Activated CD8-positive, alpha-beta T cell treated with anti-CD3 and anti-CD28 coated beads, Interleukin-2, amount 10 ng/mL, durations not matched to agents 7 days and 5 days (primary cell): ENCODE results near the gene IFNA8. TPM values are rescaled to one million over a fixed set of nuclear protein-coding genes. Genes with fewer than 3 reads are reported as not detected.
"Not testable (repeated sequence)": the region's sequence is repeated elsewhere in the genome, so short reads cannot be mapped to it uniquely, and the experiment has no call there.

Experiments used
- ATAC-seq: fragments of 150-1000 bp; cut with Tn5 transposase; one replicate; pipeline ENCODE4 v1.10.0; 2021; ENCODE audit warnings: moderate library complexity
- CTCF ChIA-PET: fragments of 350-600 bp; sonication (Branson Sonifier 250); formaldehyde crosslinking; loops from one replicate; lab custom pipeline; 2021; ENCODE audit warnings: antibody characterized with exemption; lab: Charles Lee
- POLR2A ChIA-PET: fragments of 350-600 bp; sonication (Branson Sonifier 250); formaldehyde crosslinking; loops from one replicate; lab custom pipeline; 2021; ENCODE audit warnings: antibody characterized with exemption; lab: Charles Lee
- DNase-seq: peaks from one replicate; pipeline ENCODE4 v3.0.0-alpha.2; 2020
- H3K27ac Mint-ChIP-seq: one replicate; pipeline ENCODE4 v1.8.0; 2021; ENCODE audit warnings: mild to moderate bottlenecking, mixed read lengths
- H3K27me3 Mint-ChIP-seq: one replicate; pipeline ENCODE4 v1.8.0; 2021; ENCODE audit warnings: low read depth, mixed read lengths
- H3K36me3 Mint-ChIP-seq: one replicate; pipeline ENCODE4 v1.8.0; 2021; ENCODE audit warnings: low read depth, mixed read lengths
- H3K4me1 Mint-ChIP-seq: one replicate; pipeline ENCODE4 v1.8.0; 2021; ENCODE audit warnings: low read depth, mixed read lengths
- H3K4me3 Mint-ChIP-seq: one replicate; pipeline ENCODE4 v1.8.0; 2021; ENCODE audit warnings: mild to moderate bottlenecking, mixed read lengths
- H3K9me3 Mint-ChIP-seq: one replicate; pipeline ENCODE4 v1.8.0; 2022; ENCODE audit warnings: mixed read lengths; ENCODE audit not compliant: insufficient read depth
- total RNA-seq, 2 experiments: library from RNA; stranded (reverse); gene quantifications; one replicate each; pipeline ENCODE4 v1.2.3, GENCODE V29; 2021

IFNA8 gene
- total RNA-seq = not detected

- no peaks in the 10 kb centered on the region for H3K36me3 Mint-ChIP-seq
- peaks cover 5% of the 10 kb centered on the region for H3K4me1 Mint-ChIP-seq
- ATAC-seq (no peak), DNase-seq (no peak)
- no peak within 1 kb of the TSS for H3K4me3 Mint-ChIP-seq
- peaks cover 43% of the 10 kb centered on the region for H3K27me3 Mint-ChIP-seq
- POLR2A ChIA-PET = no interaction called here
- H3K9me3 Mint-ChIP-seq = no peaks in the 10 kb centered on the region
- CTCF ChIA-PET = interaction anchor here (1.3 to 3.0 kb wide), 5 partner anchors 11 to 226 kb away, joined by 3 to 8 read pairs (median 7); no protein-coding TSS in a partner anchor
- no peak within 1 kb of the TSS for H3K27ac Mint-ChIP-seq
Measured at GRCh38 chr9:21408817-21409216, at the start of gene IFNA8. Gene IFNA8 (plus strand): TSS chr9:21409117. CDS start chr9:21409177, 60 bp downstream.

GRCh38 chr9:21362287-21362686 is 46.6 kb upstream of the IFNA8 start:
- Mint-ChIP-seq H3K27ac (no peak overlapping the region), H3K4me3 (no peak overlapping the region), H3K9me3 (no peaks in the 10 kb centered on the region), H3K4me1 (peaks cover 18% of the 10 kb centered on the region), H3K27me3 (peaks cover 19% of the 10 kb centered on the region), H3K36me3 (peaks cover 6% of the 10 kb centered on the region)
- ChIA-PET POLR2A (interaction anchor here (0.6 kb wide), 1 partner anchor 27 kb away, joined by 3 read pairs; the partner anchor contains the start of gene KLHL9), CTCF (interaction anchor here (3.5 kb wide), 1 partner anchor 33 kb away, joined by 19 read pairs; no protein-coding TSS in a partner anchor)
- DNase-seq (no peak), ATAC-seq (no peak)

GRCh38 chr9:21367169-21367568 is 41.7 kb upstream of the IFNA8 start:
- H3K4me3 Mint-ChIP-seq, H3K36me3 Mint-ChIP-seq, ATAC-seq, H3K4me1 Mint-ChIP-seq, CTCF ChIA-PET, H3K27ac Mint-ChIP-seq, POLR2A ChIA-PET, H3K9me3 Mint-ChIP-seq, DNase-seq: not testable (repeated sequence)
- H3K27me3 Mint-ChIP-seq = peaks cover 29% of the 10 kb centered on the region

GRCh38 chr9:21367957-21368356 is 41.0 kb upstream of the IFNA8 start, which contains the start of gene IFNA13:
Gene IFNA13 (minus strand): TSS chr9:21368057. CDS start chr9:21368010, 47 bp downstream.
- Mint-ChIP-seq H3K36me3 (no peaks in the 10 kb centered on the region), H3K4me1 (peaks cover 5% of the 10 kb centered on the region), H3K27ac (no peak within 1 kb of the TSS), H3K4me3 (no peak within 1 kb of the TSS), H3K9me3 (no peaks in the 10 kb centered on the region), H3K27me3 (peaks cover 29% of the 10 kb centered on the region)
- ChIA-PET POLR2A (no interaction called here), CTCF (no interaction called here)
- ATAC-seq (no peak), DNase-seq (no peak)

GRCh38 chr9:21371467-21371866 is 37.5 kb upstream of the IFNA8 start:
- H3K27ac Mint-ChIP-seq, H3K9me3 Mint-ChIP-seq, H3K36me3 Mint-ChIP-seq, H3K4me3 Mint-ChIP-seq, POLR2A ChIA-PET, H3K4me1 Mint-ChIP-seq, ATAC-seq, DNase-seq: not testable (repeated sequence)
- CTCF ChIA-PET = interaction anchor here (1.8 kb wide), 1 partner anchor 25 kb away, joined by 8 read pairs; no protein-coding TSS in a partner anchor
- H3K27me3 Mint-ChIP-seq = peaks cover 20% of the 10 kb centered on the region

- ATAC-seq = peak; percentile 90
- Mint-ChIP-seq H3K9me3 (no peaks in the 10 kb centered on the region), H3K27me3 (peaks cover 35% of the 10 kb centered on the region), H3K27ac (no peak overlapping the region), H3K36me3 (no peaks in the 10 kb centered on the region), H3K4me3 (peak overlapping the region; percentile 40), H3K4me1 (peaks cover 22% of the 10 kb centered on the region)
- ChIA-PET CTCF (interaction anchor here (0.9 to 3.0 kb wide), 4 partner anchors 10 to 53 kb away, joined by 3 to 25 read pairs (median 4); no protein-coding TSS in a partner anchor), POLR2A (no interaction called here)
- DNase-seq = peak; percentile 45
Measured at GRCh38 chr9:21381448-21382339, 27.2 kb upstream of the IFNA8 start.

GRCh38 chr9:21383627-21384026 is 25.3 kb upstream of the IFNA8 start:
- ATAC-seq = no peak
- Mint-ChIP-seq H3K4me3 (peak overlapping the region; percentile 1), H3K9me3 (no peaks in the 10 kb centered on the region)

GRCh38 chr9:21385131-21385670 is 23.7 kb upstream of the IFNA8 start, which contains the start of gene IFNA2:
Gene IFNA2 (minus strand): TSS chr9:21385398. CDS start chr9:21385329, 69 bp downstream.
- Mint-ChIP-seq H3K9me3 (no peaks in the 10 kb centered on the region), H3K27ac (no peak within 1 kb of the TSS), H3K27me3 (peaks cover 41% of the 10 kb centered on the region), H3K36me3 (no peaks in the 10 kb centered on the region), H3K4me1 (peaks cover 22% of the 10 kb centered on the region), H3K4me3 (no peak within 1 kb of the TSS)
- POLR2A ChIA-PET = no interaction called here
- ATAC-seq = no peak
- DNase-seq = no peak
- CTCF ChIA-PET = interaction anchor here (1.9 kb wide), 1 partner anchor 11 kb away, joined by 11 read pairs; no protein-coding TSS in a partner anchor

More at GRCh38 chr9:21383627-21384026, 25.3 kb upstream of the IFNA8 start:
- peaks cover 22% of the 10 kb centered on the region for H3K4me1 Mint-ChIP-seq
- no peak overlapping the region for H3K27ac Mint-ChIP-seq
- no peak for DNase-seq
- CTCF ChIA-PET = no interaction called here
- no peaks in the 10 kb centered on the region for H3K36me3 Mint-ChIP-seq
- POLR2A ChIA-PET = no interaction called here
- H3K27me3 Mint-ChIP-seq = peaks cover 43% of the 10 kb centered on the region

GRCh38 chr9:21392270-21392669 is 16.6 kb upstream of the IFNA8 start:
- no peak overlapping the region for H3K27ac Mint-ChIP-seq
- no peak for DNase-seq
- peaks cover 5% of the 10 kb centered on the region for H3K4me1 Mint-ChIP-seq
- ChIA-PET POLR2A (no interaction called here), CTCF (interaction anchor here (0.7 to 2.3 kb wide), 11 partner anchors 10 to 197 kb away, joined by 3 to 12 read pairs (median 4); no protein-coding TSS in a partner anchor)
- peaks cover 54% of the 10 kb centered on the region for H3K27me3 Mint-ChIP-seq
- no peak overlapping the region for H3K4me3 Mint-ChIP-seq
- no peaks in the 10 kb centered on the region for H3K36me3 Mint-ChIP-seq
- ATAC-seq = peak; percentile 62
- H3K9me3 Mint-ChIP-seq = no peaks in the 10 kb centered on the region

GRCh38 chr9:21395778-21396717 is 12.9 kb upstream of the IFNA8 start:
- peak; percentile 70 for DNase-seq
- H3K36me3 Mint-ChIP-seq = no peaks in the 10 kb centered on the region
- peak; percentile 86 for ATAC-seq
- H3K4me3 Mint-ChIP-seq = peak overlapping the region; percentile 48
- H3K4me1 Mint-ChIP-seq = peaks cover 5% of the 10 kb centered on the region
- peaks cover 53% of the 10 kb centered on the region for H3K27me3 Mint-ChIP-seq
- POLR2A ChIA-PET = interaction anchor here (0.6 kb wide), 1 partner anchor 677 kb away, joined by 3 read pairs; no protein-coding TSS in a partner anchor
- H3K27ac Mint-ChIP-seq = no peak overlapping the region
- no peaks in the 10 kb centered on the region for H3K9me3 Mint-ChIP-seq
- CTCF ChIA-PET = interaction anchor here (0.7 to 3.8 kb wide), 45 partner anchors 9 to 393 kb away, joined by 3 to 123 read pairs (median 8); partner anchors contain the start of genes IFNA2, IFNA21, IFNA8 and KLHL9
